ENCODE measurements around the gene TUBB6. TPM values are rescaled to one million over a fixed set of nuclear protein-coding genes. Genes with fewer than 3 reads are reported as not detected.
A peak's percentile ranks its signal among the peaks of the same experiment; 100 is the strongest.

The TUBB6 gene
- total RNA-seq, 6 donors from 2014 or later = 89.1 to 380 (median 157) TPM

GRCh38 chr18:12315911-12316310 lies 7.9 kb downstream of the TUBB6 start:
- Histone ChIP-seq H3K36me3 (peaks cover 0 to 82% (median 20%) of the 10 kb centered on the region in 4 donors), H3K27ac (no peak overlapping the region)
- peak in 1 of 2 donors; percentile 25 for ATAC-seq (ENCODE audit: low FRiP score in 2 of 2)

DNA sequence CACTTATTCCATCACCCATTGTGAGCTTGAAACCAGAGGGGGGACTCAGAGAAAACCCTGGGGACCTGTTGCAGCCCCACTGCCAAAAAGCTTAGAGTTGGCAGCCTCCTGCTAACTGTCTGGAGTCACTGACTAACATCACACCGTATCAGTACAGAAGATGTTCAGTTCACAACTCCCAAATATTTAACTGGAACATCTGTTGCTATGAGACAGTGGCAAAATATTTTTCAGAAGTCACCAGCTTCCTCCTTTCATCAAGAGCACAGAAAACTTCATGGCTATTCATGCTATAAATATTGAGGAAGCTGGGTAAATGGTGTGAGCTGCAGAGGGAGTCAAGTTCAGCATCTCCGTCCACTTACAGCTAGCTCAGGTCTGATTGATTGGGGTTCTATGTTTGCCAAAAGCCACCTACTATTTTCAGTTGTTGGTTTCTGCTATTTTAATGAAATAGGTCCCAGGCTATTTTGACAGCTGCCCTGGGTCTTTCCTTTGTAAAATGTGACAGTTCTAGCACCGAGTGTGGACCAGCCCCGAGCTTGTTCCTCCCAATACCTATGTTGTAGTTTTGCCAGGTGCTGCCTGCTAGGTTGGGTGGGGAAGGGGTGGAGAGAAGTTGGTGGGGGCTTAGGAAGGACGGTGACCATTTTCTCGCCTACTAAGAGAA lies 9.8 kb downstream of the TUBB6 start:
- DNase-seq (no peak), ATAC-seq (ENCODE audit: low FRiP score in 2 of 2) (peak; percentile 59 to 82)
- H3K27ac ChIP-seq = peak overlapping the region in 2 of 4 donors; percentile 19 to 42
- H3K27me3 ChIP-seq = no peaks in the 10 kb centered on the region
- peaks cover 0 to 81% (median 14%) of the 10 kb centered on the region in 4 donors for H3K36me3 ChIP-seq
- H3K9me3 ChIP-seq = no peaks in the 10 kb centered on the region
- WGBS, 2 donors = 72 to 73% methylated on average over 6 of the region's 6 CpGs
- TF ChIP-seq CTCF (IDR thresholded peaks at IDR 0.05) = no peak
- no peak for TF ChIP-seq POLR2A (IDR thresholded peaks at IDR 0.05)
- no peak for TF ChIP-seq POLR2AphosphoS5 (IDR thresholded peaks at IDR 0.05)
- TF ChIP-seq EP300 (IDR thresholded peaks at IDR 0.05) = no peak
- peaks cover 4 to 29% (median 24%) of the 10 kb centered on the region in 4 donors for H3K4me1 ChIP-seq
- no peak overlapping the region for H3K4me3 ChIP-seq

More at GRCh38 chr18:12315911-12316310, 7.9 kb downstream of the TUBB6 start:
- Histone ChIP-seq H3K4me3 (no peak overlapping the region), H3K9me3 (peaks cover 0 to 9% (median 6%) of the 10 kb centered on the region in 4 donors), H3K4me1 (peaks cover 4 to 29% (median 24%) of the 10 kb centered on the region in 4 donors), H3K27me3 (no peaks in the 10 kb centered on the region)
- DNase-seq = peak in 1 of 2 donors; percentile 67
- 65 to 69% methylated on average over 5 of the region's 5 CpGs for WGBS, 2 donors
- no peak for TF ChIP-seq POLR2AphosphoS5 (IDR thresholded peaks at IDR 0.05)
- no peak for TF ChIP-seq POLR2A (IDR thresholded peaks at IDR 0.05)
- TF ChIP-seq CTCF (IDR thresholded peaks at IDR 0.05) = no peak
- TF ChIP-seq EP300 (IDR thresholded peaks at IDR 0.05) = no peak

- Histone ChIP-seq H3K27me3 (no peaks in the 10 kb centered on the region), H3K36me3 (peaks cover 0 to 82% (median 14%) of the 10 kb centered on the region in 4 donors), H3K4me1 (peaks cover 4 to 28% (median 24%) of the 10 kb centered on the region in 4 donors), H3K4me3 (no peak overlapping the region), H3K9me3 (no peaks in the 10 kb centered on the region), H3K27ac (peak overlapping the region in 1 of 4 donors; percentile 19)
- WGBS, 2 donors = 33 to 46% methylated on average over 3 to 5 of the region's 5 CpGs
- TF ChIP-seq POLR2AphosphoS5 (IDR thresholded peaks at IDR 0.05) = no peak
- no peak for TF ChIP-seq POLR2A (IDR thresholded peaks at IDR 0.05)
- no peak for TF ChIP-seq CTCF (IDR thresholded peaks at IDR 0.05)
- no peak for TF ChIP-seq EP300 (IDR thresholded peaks at IDR 0.05)
- no peak for DNase-seq
- ATAC-seq (ENCODE audit: low FRiP score in 2 of 2) = peak; percentile 1 to 13
Observed at GRCh38 chr18:12318334-12318697, 10.3 kb downstream of the TUBB6 start.

GRCh38 chr18:12318857-12319256 lies 10.8 kb downstream of the TUBB6 start:
- Histone ChIP-seq H3K27ac (no peak overlapping the region), H3K4me3 (no peak overlapping the region), H3K27me3 (no peaks in the 10 kb centered on the region), H3K9me3 (no peaks in the 10 kb centered on the region), H3K36me3 (peaks cover 0 to 82% (median 11%) of the 10 kb centered on the region in 4 donors), H3K4me1 (peaks cover 4 to 24% (median 22%) of the 10 kb centered on the region in 4 donors)
- DNase-seq (no peak), ATAC-seq (ENCODE audit: low FRiP score in 2 of 2) (no peak)
- TF ChIP-seq POLR2AphosphoS5 (IDR thresholded peaks at IDR 0.05) (no peak), CTCF (IDR thresholded peaks at IDR 0.05) (no peak), EP300 (IDR thresholded peaks at IDR 0.05) (no peak), POLR2A (IDR thresholded peaks at IDR 0.05) (no peak)
- 68 to 80% methylated on average over 5 of the region's 5 CpGs for WGBS, 2 donors

Measured in upper lobe of left lung (tissue), 6 donors.